NCI-H69 (cell line): ENCODE data around the gene KCNIP1.

ENCODE experiments used
- DNase-seq: peaks from one replicate; lab custom pipeline; 2025; lab: John Stamatoyannopoulos, UW

The KCNIP1 gene

GRCh38 chr5:170642066-170642735, 138.4 kb downstream of the KCNIP1 start:
- DNase-seq: no peak

- peak; percentile 33 for DNase-seq
Measured at GRCh38 chr5:170642776-170643436, 139.1 kb downstream of the KCNIP1 start.

- no peak for DNase-seq
Measured at GRCh38 chr5:170643591-170643990, 139.8 kb downstream of the KCNIP1 start.

- no peak for DNase-seq
Measured at GRCh38 chr5:170644501-170644900, 140.7 kb downstream of the KCNIP1 start.

GRCh38 chr5:170648541-170648940, 144.7 kb downstream of the KCNIP1 start:
- no peak for DNase-seq

GRCh38 chr5:170650850-170651249, 147.0 kb downstream of the KCNIP1 start:
- no peak for DNase-seq

- DNase-seq: peak; percentile 64
Measured at GRCh38 chr5:170651604-170652277, 147.9 kb downstream of the KCNIP1 start.

GRCh38 chr5:170655476-170655875, 151.7 kb downstream of the KCNIP1 start:
- DNase-seq: no peak

- DNase-seq: no peak
Measured at GRCh38 chr5:170655920-170656319, 152.1 kb downstream of the KCNIP1 start.

GRCh38 chr5:170656346-170656745, 152.5 kb downstream of the KCNIP1 start:
- DNase-seq: no peak

GRCh38 chr5:170660531-170660930, 156.7 kb downstream of the KCNIP1 start:
- no peak for DNase-seq

GRCh38 chr5:170662966-170663365, 159.1 kb downstream of the KCNIP1 start:
- DNase-seq: no peak

GRCh38 chr5:170678811-170679210, 175.0 kb downstream of the KCNIP1 start:
- no peak for DNase-seq

GRCh38 chr5:170681013-170681433, 177.2 kb downstream of the KCNIP1 start:
- DNase-seq: peak; percentile 68

- peak; percentile 67 for DNase-seq
Measured at GRCh38 chr5:170691657-170692056, 187.8 kb downstream of the KCNIP1 start.

- no peak for DNase-seq
Measured at GRCh38 chr5:170693701-170694100, 189.9 kb downstream of the KCNIP1 start.

- no peak for DNase-seq
Measured at GRCh38 chr5:170694911-170695310, 191.1 kb downstream of the KCNIP1 start.

- no peak for DNase-seq
Measured at GRCh38 chr5:170697031-170697430, 193.2 kb downstream of the KCNIP1 start.

- peak; percentile 12 for DNase-seq
Measured at GRCh38 chr5:170700503-170700902, 196.7 kb downstream of the KCNIP1 start.

- DNase-seq: peak; percentile 87
Measured at GRCh38 chr5:170701334-170701733, 197.5 kb downstream of the KCNIP1 start.

- DNase-seq: peak; percentile 8
Measured at GRCh38 chr5:170704417-170705192, 200.8 kb downstream of the KCNIP1 start.

GRCh38 chr5:170709640-170710039, 205.8 kb downstream of the KCNIP1 start:
- DNase-seq: no peak
